ENCODE measurements around the gene PLTP.

Gene PLTP

DNA sequence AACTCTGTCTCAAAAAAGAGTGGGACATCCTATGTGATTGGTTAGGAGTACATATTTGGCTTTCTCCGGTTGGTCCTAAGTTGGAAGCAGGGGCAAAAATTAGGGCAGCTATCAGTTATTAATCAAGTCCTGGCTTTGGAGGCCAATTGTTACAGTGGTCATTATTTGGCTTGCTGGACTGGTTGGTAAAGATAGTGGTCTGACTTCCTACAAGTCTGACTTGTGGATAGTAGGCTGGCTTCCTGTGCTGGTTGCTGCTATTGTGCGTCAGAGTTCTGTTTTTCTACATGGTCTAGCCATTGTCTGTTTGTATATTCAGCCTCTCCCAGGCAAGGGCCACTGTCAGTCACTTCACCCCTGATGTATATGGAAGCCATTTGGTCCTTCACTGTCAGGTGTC is 61.7 kb downstream of the PLTP start:
- H3K27ac ChIP-seq = no peak overlapping the region
- TF ChIP-seq, protein P1, sequence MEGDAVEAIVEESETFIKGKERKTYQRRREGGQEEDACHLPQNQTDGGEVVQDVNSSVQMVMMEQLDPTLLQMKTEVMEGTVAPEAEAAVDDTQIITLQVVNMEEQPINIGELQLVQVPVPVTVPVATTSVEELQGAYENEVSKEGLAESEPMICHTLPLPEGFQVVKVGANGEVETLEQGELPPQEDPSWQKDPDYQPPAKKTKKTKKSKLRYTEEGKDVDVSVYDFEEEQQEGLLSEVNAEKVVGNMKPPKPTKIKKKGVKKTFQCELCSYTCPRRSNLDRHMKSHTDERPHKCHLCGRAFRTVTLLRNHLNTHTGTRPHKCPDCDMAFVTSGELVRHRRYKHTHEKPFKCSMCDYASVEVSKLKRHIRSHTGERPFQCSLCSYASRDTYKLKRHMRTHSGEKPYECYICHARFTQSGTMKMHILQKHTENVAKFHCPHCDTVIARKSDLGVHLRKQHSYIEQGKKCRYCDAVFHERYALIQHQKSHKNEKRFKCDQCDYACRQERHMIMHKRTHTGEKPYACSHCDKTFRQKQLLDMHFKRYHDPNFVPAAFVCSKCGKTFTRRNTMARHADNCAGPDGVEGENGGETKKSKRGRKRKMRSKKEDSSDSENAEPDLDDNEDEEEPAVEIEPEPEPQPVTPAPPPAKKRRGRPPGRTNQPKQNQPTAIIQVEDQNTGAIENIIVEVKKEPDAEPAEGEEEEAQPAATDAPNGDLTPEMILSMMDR (conservative IDR thresholded peaks at IDR 0.05) = no peak

DNA sequence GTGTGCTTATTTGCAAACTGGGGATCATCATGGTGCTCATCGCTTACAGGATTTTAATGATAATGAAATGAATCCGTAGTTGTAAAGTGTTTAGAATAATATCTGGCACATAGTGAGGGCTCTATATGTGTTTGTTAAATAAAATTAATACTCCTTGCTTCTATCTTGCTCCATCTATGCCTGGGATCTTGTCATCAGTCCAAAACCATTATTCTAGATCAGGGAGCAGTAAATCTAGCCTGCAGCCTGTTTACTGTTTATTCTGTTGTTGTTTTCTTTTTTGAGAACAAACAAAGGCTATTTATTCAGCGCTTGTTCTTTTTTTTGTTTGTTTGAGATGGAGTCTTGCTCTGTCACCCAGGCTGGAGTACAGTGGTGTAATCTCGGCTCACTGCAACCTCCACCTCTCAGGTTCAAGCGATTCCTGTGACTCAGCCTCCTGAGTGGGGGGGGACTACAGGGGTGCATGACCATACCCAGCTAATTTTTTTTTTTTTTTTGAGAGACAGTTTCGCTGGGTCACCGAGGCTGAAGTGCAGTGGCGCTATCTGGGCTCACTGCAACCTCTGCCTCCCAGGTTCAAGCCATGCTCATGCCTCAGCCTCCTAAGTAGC is 62.9 kb downstream of the PLTP start:
- TF ChIP-seq, protein P1 (conservative IDR thresholded peaks at IDR 0.05) = no peak
- no peak overlapping the region for H3K27ac ChIP-seq

Data from VCaP (cell line).